NT2/D1 (cell line): Measurements from ENCODE around the gene SLIT3.
"Not testable (repeated sequence)": the region's sequence is repeated elsewhere in the genome, so short reads cannot be mapped to it uniquely, and the experiment has no call there.

Experiments used
- DNase-seq: peaks from one replicate; pipeline ENCODE4 v3.0.0-alpha.2; 2011; ENCODE audit warnings: low read depth, low spot score
- H3K27me3 ChIP-seq: 2 replicates; pipeline ENCODE4 v1.6.0; 2011; ENCODE audit warnings: mild to moderate bottlenecking; ENCODE audit not compliant: insufficient read length, insufficient read depth
- H3K36me3 ChIP-seq: 2 replicates; pipeline ENCODE4 v1.6.1; 2011; ENCODE audit warnings: mild to moderate bottlenecking, low read length, mixed read lengths; ENCODE audit not compliant: insufficient read depth, insufficient read length
- H3K4me1 ChIP-seq: 2 replicates; pipeline ENCODE4 v1.5.1; 2011; ENCODE audit not compliant: insufficient read depth, insufficient read length
- H3K4me3 ChIP-seq: 2 replicates; pipeline ENCODE4 v1.5.1; 2011; ENCODE audit warnings: low read depth; ENCODE audit not compliant: insufficient read length
- H3K9ac ChIP-seq: 2 replicates; pipeline ENCODE4 v1.6.0; 2011; ENCODE audit warnings: low read depth; ENCODE audit not compliant: insufficient read length
- H3K9me3 ChIP-seq: 2 replicates; pipeline ENCODE4 v1.5.1; 2011; ENCODE audit warnings: mild to moderate bottlenecking, low read length; ENCODE audit not compliant: insufficient read depth
- SUZ12 ChIP-seq: IDR thresholded peaks from 2 replicates; pipeline ENCODE4 v1.6.1; 2011; ENCODE audit not compliant: insufficient read length, insufficient read depth; ENCODE audit errors: extremely low read depth
- YY1 ChIP-seq: IDR thresholded peaks from 2 replicates; pipeline ENCODE4 v1.6.1; 2011; ENCODE audit not compliant: insufficient read length, insufficient read depth
- ZNF274 ChIP-seq: IDR thresholded peaks from 2 replicates; pipeline ENCODE4 v1.6.1; 2011; ENCODE audit warnings: mild to moderate bottlenecking, low read depth, low read length

SLIT3 gene

GRCh38 chr5:168645195-168645594 lies 655.7 kb downstream of the SLIT3 start:
- Histone ChIP-seq H3K9ac (no peak overlapping the region), H3K36me3 (no peaks in the 10 kb centered on the region), H3K9me3 (peaks cover 11% of the 10 kb centered on the region; the same call in 1 of the 2 replicates), H3K4me1 (no peaks in the 10 kb centered on the region), H3K27me3 (no peaks in the 10 kb centered on the region), H3K4me3 (no peak overlapping the region)
- no peak for TF ChIP-seq SUZ12
- TF ChIP-seq ZNF274: no peak
- TF ChIP-seq YY1: no peak
- DNase-seq: no peak

GRCh38 chr5:168642019-168642418 lies 658.9 kb downstream of the SLIT3 start:
- DNase-seq: no peak
- no peaks in the 10 kb centered on the region for H3K4me1 ChIP-seq
- H3K27me3 ChIP-seq: no peaks in the 10 kb centered on the region
- H3K36me3 ChIP-seq: no peaks in the 10 kb centered on the region
- peaks cover 23% of the 10 kb centered on the region for H3K9me3 ChIP-seq
- H3K4me3 ChIP-seq: no peak overlapping the region
- no peak overlapping the region for H3K9ac ChIP-seq
- TF ChIP-seq SUZ12: no peak
- no peak for TF ChIP-seq YY1
- TF ChIP-seq ZNF274: no peak

DNA sequence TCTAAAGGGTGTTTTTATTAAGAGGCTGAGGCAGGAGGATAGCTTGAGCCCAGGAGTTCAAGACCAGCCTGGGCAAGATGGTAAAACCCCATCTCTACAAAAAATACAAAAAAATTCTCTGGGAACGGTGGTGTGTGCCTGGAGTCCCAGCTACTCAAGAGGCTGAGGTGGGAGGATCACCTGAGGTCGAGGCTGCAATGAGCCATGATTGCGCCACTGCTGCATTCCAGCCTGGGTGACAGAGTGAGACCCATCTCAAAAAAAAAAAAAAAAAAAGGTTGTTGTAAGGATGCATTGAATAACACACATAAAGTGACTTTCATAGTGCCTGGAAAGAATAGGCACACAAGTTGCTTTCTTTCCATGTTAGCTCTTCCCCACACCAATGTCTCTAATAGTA lies 662.1 kb downstream of the SLIT3 start:
- not testable (repeated sequence) for H3K9ac ChIP-seq, H3K4me3 ChIP-seq, H3K36me3 ChIP-seq, DNase-seq, H3K27me3 ChIP-seq, H3K4me1 ChIP-seq
- H3K9me3 ChIP-seq: peaks cover 12% of the 10 kb centered on the region; the same call in 1 of the 2 replicates

DNA sequence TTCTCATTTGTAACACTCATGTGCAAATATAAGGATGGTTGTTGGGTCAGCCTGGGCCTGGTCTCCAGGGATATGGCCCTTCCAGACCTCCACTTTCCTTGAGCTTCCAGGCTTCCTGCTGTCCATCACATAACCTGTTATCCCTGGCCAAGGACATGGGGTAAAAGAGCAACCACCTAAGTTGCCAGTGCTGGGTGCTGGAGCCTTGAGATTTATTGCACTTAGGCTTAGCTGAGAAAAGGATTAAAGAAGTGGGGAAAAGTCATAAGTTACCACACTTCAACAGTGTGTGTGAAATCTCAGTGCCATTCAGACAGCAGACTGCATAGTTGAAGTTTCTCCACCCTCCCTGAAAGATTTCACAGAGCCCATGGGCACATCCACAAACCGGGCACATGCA lies 663.1 kb downstream of the SLIT3 start:
- Histone ChIP-seq H3K36me3 (no peaks in the 10 kb centered on the region), H3K9me3 (peaks cover 12% of the 10 kb centered on the region; the same call in 1 of the 2 replicates), H3K27me3 (no peaks in the 10 kb centered on the region), H3K9ac (no peak overlapping the region), H3K4me1 (no peaks in the 10 kb centered on the region), H3K4me3 (no peak overlapping the region)
- TF ChIP-seq YY1: no peak
- TF ChIP-seq SUZ12: no peak
- no peak for TF ChIP-seq ZNF274
- DNase-seq: no peak

- H3K9me3 ChIP-seq: peaks cover 12% of the 10 kb centered on the region; the same call in 1 of the 2 replicates
- no peak overlapping the region for H3K4me3 ChIP-seq
- no peaks in the 10 kb centered on the region for H3K4me1 ChIP-seq
- H3K36me3 ChIP-seq: no peaks in the 10 kb centered on the region
- peak; percentile 28 for DNase-seq
- H3K27me3 ChIP-seq: no peaks in the 10 kb centered on the region
- no peak overlapping the region for H3K9ac ChIP-seq
- TF ChIP-seq SUZ12 (no peak), YY1 (no peak), ZNF274 (no peak)
Observed at GRCh38 chr5:168637281-168637680, 663.7 kb downstream of the SLIT3 start.

- H3K36me3 ChIP-seq, H3K27me3 ChIP-seq, DNase-seq, H3K4me3 ChIP-seq, H3K4me1 ChIP-seq, H3K9ac ChIP-seq: not testable (repeated sequence)
- peaks cover 19% of the 10 kb centered on the region; the same call in 1 of the 2 replicates for H3K9me3 ChIP-seq
Observed at GRCh38 chr5:168630958-168631357, 670.0 kb downstream of the SLIT3 start.

DNA sequence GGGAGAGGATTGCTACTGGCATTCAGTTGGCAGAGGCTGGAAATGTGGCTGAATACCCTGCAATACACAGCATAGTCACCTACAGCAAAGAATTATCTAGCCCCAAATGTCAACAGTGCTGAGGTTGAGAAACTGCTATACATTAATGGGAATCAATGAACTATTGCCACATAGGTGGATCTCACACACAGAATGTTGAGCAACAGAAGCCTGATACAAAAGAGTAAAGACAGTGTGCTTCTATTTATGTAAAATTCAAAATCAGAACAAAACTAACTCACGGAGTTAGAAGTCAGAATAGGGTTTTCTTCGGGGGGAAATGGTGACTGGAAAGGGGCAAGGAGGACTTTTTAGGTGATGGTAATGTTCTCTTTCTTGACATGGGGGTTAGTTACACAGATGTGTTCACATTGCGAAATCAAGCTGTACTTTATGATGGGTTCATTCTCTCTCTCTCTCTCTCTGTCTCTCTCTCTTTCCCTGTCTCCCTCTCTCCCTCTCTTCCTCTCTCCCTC lies 676.0 kb downstream of the SLIT3 start:
- no peak for TF ChIP-seq ZNF274
- Histone ChIP-seq H3K4me1 (no peaks in the 10 kb centered on the region), H3K9me3 (peaks cover 6% of the 10 kb centered on the region; the same call in 1 of the 2 replicates), H3K9ac (no peak overlapping the region), H3K36me3 (no peaks in the 10 kb centered on the region), H3K4me3 (no peak overlapping the region), H3K27me3 (no peaks in the 10 kb centered on the region)
- no peak for DNase-seq

DNA sequence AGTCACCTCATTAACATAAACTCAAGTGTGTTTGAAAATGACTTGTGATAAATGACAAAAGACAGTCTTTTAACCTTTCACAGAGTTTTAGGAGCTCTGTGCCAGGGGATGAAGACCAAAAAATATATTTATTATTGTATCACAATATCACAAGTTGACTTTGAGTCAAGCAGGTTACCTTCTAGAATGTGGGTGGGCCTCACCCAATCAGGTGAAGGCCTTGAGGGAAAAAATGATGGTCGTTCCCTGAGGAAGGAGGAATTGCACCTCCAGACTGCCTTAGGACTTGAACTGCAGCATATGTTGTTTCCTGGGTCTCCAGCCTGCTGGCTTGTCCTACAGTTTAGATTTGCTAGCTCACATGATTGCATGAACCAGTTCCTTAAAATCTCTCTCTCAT lies 680.1 kb downstream of the SLIT3 start:
- H3K36me3 ChIP-seq: no peaks in the 10 kb centered on the region
- H3K9me3 ChIP-seq: no peaks in the 10 kb centered on the region
- no peaks in the 10 kb centered on the region for H3K4me1 ChIP-seq
- no peak overlapping the region for H3K4me3 ChIP-seq
- no peak overlapping the region for H3K9ac ChIP-seq
- H3K27me3 ChIP-seq: no peaks in the 10 kb centered on the region
- TF ChIP-seq YY1: no peak
- no peak for TF ChIP-seq ZNF274
- no peak for TF ChIP-seq SUZ12
- DNase-seq: no peak
